Measurements from ENCODE around the gene GOT1. TPM values are rescaled to one million over a fixed set of nuclear protein-coding genes. Genes with fewer than 3 reads are reported as not detected.

The GOT1 gene
- total RNA-seq, 1 experiment from 2014 or later, result 56.8 TPM

- TF ChIP-seq, protein P1, sequence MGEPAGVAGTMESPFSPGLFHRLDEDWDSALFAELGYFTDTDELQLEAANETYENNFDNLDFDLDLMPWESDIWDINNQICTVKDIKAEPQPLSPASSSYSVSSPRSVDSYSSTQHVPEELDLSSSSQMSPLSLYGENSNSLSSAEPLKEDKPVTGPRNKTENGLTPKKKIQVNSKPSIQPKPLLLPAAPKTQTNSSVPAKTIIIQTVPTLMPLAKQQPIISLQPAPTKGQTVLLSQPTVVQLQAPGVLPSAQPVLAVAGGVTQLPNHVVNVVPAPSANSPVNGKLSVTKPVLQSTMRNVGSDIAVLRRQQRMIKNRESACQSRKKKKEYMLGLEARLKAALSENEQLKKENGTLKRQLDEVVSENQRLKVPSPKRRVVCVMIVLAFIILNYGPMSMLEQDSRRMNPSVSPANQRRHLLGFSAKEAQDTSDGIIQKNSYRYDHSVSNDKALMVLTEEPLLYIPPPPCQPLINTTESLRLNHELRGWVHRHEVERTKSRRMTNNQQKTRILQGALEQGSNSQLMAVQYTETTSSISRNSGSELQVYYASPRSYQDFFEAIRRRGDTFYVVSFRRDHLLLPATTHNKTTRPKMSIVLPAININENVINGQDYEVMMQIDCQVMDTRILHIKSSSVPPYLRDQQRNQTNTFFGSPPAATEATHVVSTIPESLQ (CRISPR knock-in tag; IDR thresholded peaks at IDR 0.05), result no peak
- TF ChIP-seq TCF7 (CRISPR knock-in tag; IDR thresholded peaks at IDR 0.05; ENCODE audit: low read depth) (no peak), MYBL2 (CRISPR knock-in tag; IDR thresholded peaks at IDR 0.05) (no peak), ZNF416 (CRISPR knock-in tag; IDR thresholded peaks at IDR 0.05) (no peak), SMAD3 (CRISPR knock-in tag; IDR thresholded peaks at IDR 0.05; ENCODE audit: borderline replicate concordance) (no peak), USF1 (CRISPR knock-in tag; IDR thresholded peaks at IDR 0.05) (no peak), ZNF138 (CRISPR knock-in tag; conservative IDR thresholded peaks at IDR 0.05) (no peak), TEAD1 (CRISPR knock-in tag; IDR thresholded peaks at IDR 0.05) (no peak)
- TF ChIP-seq, protein P2, sequence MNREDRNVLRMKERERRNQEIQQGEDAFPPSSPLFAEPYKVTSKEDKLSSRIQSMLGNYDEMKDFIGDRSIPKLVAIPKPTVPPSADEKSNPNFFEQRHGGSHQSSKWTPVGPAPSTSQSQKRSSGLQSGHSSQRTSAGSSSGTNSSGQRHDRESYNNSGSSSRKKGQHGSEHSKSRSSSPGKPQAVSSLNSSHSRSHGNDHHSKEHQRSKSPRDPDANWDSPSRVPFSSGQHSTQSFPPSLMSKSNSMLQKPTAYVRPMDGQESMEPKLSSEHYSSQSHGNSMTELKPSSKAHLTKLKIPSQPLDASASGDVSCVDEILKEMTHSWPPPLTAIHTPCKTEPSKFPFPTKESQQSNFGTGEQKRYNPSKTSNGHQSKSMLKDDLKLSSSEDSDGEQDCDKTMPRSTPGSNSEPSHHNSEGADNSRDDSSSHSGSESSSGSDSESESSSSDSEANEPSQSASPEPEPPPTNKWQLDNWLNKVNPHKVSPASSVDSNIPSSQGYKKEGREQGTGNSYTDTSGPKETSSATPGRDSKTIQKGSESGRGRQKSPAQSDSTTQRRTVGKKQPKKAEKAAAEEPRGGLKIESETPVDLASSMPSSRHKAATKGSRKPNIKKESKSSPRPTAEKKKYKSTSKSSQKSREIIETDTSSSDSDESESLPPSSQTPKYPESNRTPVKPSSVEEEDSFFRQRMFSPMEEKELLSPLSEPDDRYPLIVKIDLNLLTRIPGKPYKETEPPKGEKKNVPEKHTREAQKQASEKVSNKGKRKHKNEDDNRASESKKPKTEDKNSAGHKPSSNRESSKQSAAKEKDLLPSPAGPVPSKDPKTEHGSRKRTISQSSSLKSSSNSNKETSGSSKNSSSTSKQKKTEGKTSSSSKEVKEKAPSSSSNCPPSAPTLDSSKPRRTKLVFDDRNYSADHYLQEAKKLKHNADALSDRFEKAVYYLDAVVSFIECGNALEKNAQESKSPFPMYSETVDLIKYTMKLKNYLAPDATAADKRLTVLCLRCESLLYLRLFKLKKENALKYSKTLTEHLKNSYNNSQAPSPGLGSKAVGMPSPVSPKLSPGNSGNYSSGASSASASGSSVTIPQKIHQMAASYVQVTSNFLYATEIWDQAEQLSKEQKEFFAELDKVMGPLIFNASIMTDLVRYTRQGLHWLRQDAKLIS (CRISPR knock-in tag; IDR thresholded peaks at IDR 0.05; ENCODE audit: borderline replicate concordance), result no peak
Observed at GRCh38 chr10:99419688-99420087, 10.7 kb downstream of the GOT1 start (continued).

DNA sequence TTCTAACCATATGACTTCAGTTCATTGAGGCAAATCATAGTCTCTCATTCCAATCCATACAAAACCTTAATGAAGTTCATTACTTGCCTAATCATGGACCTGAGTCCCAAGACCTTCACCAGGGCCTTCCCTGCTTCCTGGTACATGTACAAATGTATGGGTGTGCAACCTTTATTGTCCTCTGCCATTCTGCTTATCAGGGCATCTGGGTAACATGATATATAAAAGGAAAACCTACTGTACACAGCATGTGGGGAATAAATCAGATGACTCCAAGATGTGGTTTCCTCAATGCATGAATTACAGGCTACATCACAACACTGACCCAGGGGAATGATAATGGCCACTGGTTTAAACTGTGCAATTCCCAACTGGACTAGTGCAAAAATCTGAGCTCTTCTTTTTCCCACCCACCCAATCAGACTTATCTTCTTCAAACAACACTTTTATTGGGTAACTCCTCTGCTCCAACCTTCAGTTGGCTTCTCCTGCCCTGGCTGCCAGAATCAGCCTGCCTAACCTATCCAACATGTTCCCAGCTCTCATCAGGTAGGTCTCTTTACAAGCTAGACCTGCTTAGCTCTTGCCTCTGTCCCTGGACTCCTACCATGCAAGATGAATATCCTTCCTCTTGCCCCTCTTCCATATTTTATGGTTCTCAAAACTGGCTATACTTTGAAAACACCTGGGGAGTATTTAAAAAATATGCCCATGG is 11.4 kb downstream of the GOT1 start:
- peaks cover 34% of the 10 kb centered on the region for H3K36me3 Mint-ChIP-seq
- DNase-seq (ENCODE audit: low spot score) (no peak), ATAC-seq (no peak)
- no peaks in the 10 kb centered on the region for H3K9me3 Mint-ChIP-seq
- ChIA-PET POLR2A (no interaction called here), CTCF (no interaction called here)
- peaks cover under 1% of the 10 kb centered on the region; the same call in 1 of the 2 replicates for H3K4me1 Mint-ChIP-seq
- no peaks in the 10 kb centered on the region for H3K27me3 Mint-ChIP-seq (ENCODE audit: low read depth)
- TF ChIP-seq FOXP1 (CRISPR knock-in tag; IDR thresholded peaks at IDR 0.05; ENCODE audit: borderline replicate concordance) (no peak), IRF2 (CRISPR knock-in tag; IDR thresholded peaks at IDR 0.05; ENCODE audit: borderline replicate concordance, low read depth) (no peak), RORB (CRISPR knock-in tag; IDR thresholded peaks at IDR 0.05) (no peak), EMX1 (CRISPR knock-in tag; IDR thresholded peaks at IDR 0.05) (no peak), ZMAT4 (CRISPR knock-in tag; IDR thresholded peaks at IDR 0.05) (no peak), GTF2I (CRISPR knock-in tag; conservative IDR thresholded peaks at IDR 0.05) (no peak), ZBTB21 (CRISPR knock-in tag; IDR thresholded peaks at IDR 0.05; ENCODE audit: borderline replicate concordance) (no peak), MXD4 (CRISPR knock-in tag; IDR thresholded peaks at IDR 0.05; ENCODE audit: borderline replicate concordance) (no peak), ZNF512 (CRISPR knock-in tag; IDR thresholded peaks at IDR 0.05; ENCODE audit: borderline replicate concordance) (no peak), ESRRA (CRISPR knock-in tag; IDR thresholded peaks at IDR 0.05; ENCODE audit: borderline replicate concordance) (no peak), CREM (CRISPR knock-in tag; IDR thresholded peaks at IDR 0.05) (no peak), TEAD1 (CRISPR knock-in tag; IDR thresholded peaks at IDR 0.05) (no peak), PREB (CRISPR knock-in tag; IDR thresholded peaks at IDR 0.05; ENCODE audit: borderline replicate concordance) (no peak)
- H3K27ac Mint-ChIP-seq, result no peak overlapping the region
- no peak overlapping the region for H3K4me3 Mint-ChIP-seq
